GM19467 (cell line): ENCODE results near the gene ENTPD2.
"Not testable (repeated sequence)": the region's sequence is repeated elsewhere in the genome, so short reads cannot be mapped to it uniquely, and the experiment has no call there.

Experiments used
- ATAC-seq: cut with Tn5 transposase; IDR thresholded peaks from one replicate; pipeline ENCODE4 v1.9.1; 2021; ENCODE audit warnings: mild to moderate bottlenecking, moderate library complexity; ENCODE audit not compliant: unreplicated experiment

Gene ENTPD2

GRCh38 chr9:137048655-137049543 is 5.0 kb downstream of the ENTPD2 start:
- ATAC-seq = no peak

- no peak for ATAC-seq
These were observed 7.6 kb downstream of the ENTPD2 start, which contains the start of gene NPDC1 for GRCh38 chr9:137046088-137046787. NPDC1 (minus strand) TSS chr9:137046177; CDS start chr9:137045989, 188 bp downstream.

- ATAC-seq = no peak
These were observed 8.4 kb downstream of the ENTPD2 start for GRCh38 chr9:137045294-137046087.

- ATAC-seq = no peak
These were observed 9.2 kb downstream of the ENTPD2 start for GRCh38 chr9:137044502-137045177.

GRCh38 chr9:137044037-137044436 is 9.8 kb downstream of the ENTPD2 start:
- no peak for ATAC-seq

GRCh38 chr9:137042751-137043727 is 10.8 kb downstream of the ENTPD2 start:
- ATAC-seq = no peak

GRCh38 chr9:137041124-137041523 is 12.7 kb downstream of the ENTPD2 start:
- no peak for ATAC-seq

GRCh38 chr9:137040568-137040967 is 13.3 kb downstream of the ENTPD2 start:
- no peak for ATAC-seq

GRCh38 chr9:137039611-137040366 is 14.1 kb downstream of the ENTPD2 start:
- ATAC-seq = no peak

- no peak for ATAC-seq
These were observed 14.9 kb downstream of the ENTPD2 start for GRCh38 chr9:137038916-137039315.

GRCh38 chr9:137037483-137037882 is 16.4 kb downstream of the ENTPD2 start:
- ATAC-seq = no peak

- no peak for ATAC-seq
These were observed 16.8 kb downstream of the ENTPD2 start for GRCh38 chr9:137037035-137037434.

GRCh38 chr9:137035937-137036336 is 17.9 kb downstream of the ENTPD2 start:
- no peak for ATAC-seq

GRCh38 chr9:137035507-137035834 is 18.4 kb downstream of the ENTPD2 start:
- no peak for ATAC-seq

- no peak for ATAC-seq
These were observed 19.0 kb downstream of the ENTPD2 start for GRCh38 chr9:137034709-137035506.

- no peak for ATAC-seq
These were observed 19.7 kb downstream of the ENTPD2 start for GRCh38 chr9:137034039-137034708.

GRCh38 chr9:137033481-137033880 is 20.4 kb downstream of the ENTPD2 start:
- ATAC-seq = not testable (repeated sequence)
